Mammary epithelial cell (primary cell): ENCODE data around the gene GPR137B.

ENCODE experiments used
- CTCF ChIP-seq, 2 donors: IDR thresholded peaks in 1 of 2; conservative IDR thresholded peaks in 1 of 2; 2 replicates each; pipeline ENCODE4 v1.5.1; 2011 to 2012; ENCODE audit warnings: inconsistent platforms in 2 of 2, low read length in 2 of 2, mild to moderate bottlenecking in 2 of 2, control low read depth in 1 of 2, low read depth in 1 of 2; ENCODE audit not compliant: insufficient read depth in 1 of 2; ENCODE audit errors: extremely low read depth in 1 of 2
- EZH2 ChIP-seq: IDR thresholded peaks from 2 replicates; pipeline ENCODE4 v1.6.1; 2012; ENCODE audit warnings: low read length, inconsistent platforms, borderline replicate concordance

- TF ChIP-seq CTCF (conservative IDR thresholded peaks at IDR 0.05 in 1 of 2, IDR thresholded peaks at IDR 0.05 in 1 of 2; ENCODE audit: extremely low read depth in 1 of 2, insufficient read depth in 1 of 2, low read depth in 1 of 2, low read length in 2 of 2) = no peak
- TF ChIP-seq EZH2 = no peak
These were observed 18.9 kb downstream of the GPR137B start for GRCh38 chr1:236161230-236161629.
